Measurements from ENCODE around the gene LRMDA. TPM values are rescaled to one million over a fixed set of nuclear protein-coding genes. Genes with fewer than 3 reads are reported as not detected.

Gene LRMDA
- total and polyA plus RNA-seq, 2 of the 8 experiments (the other 6 are each of a cell fraction or from before 2014, with no cell fraction given): 0.86 to 2.8 TPM

GRCh38 chr10:76440426-76440825 is 1009.0 kb downstream of the LRMDA start:
- Histone ChIP-seq H2BK120ac (replicated peaks; ENCODE audit: low read depth, low read length) (no peak overlapping the region), H4K20me1 (replicated peaks in 1 of 2; ENCODE audit: control insufficient read depth in 1 of 2, insufficient read depth in 2 of 2, low read length in 2 of 2) (no peaks in the 10 kb centered on the region), H3K27ac (ENCODE audit: low read depth, low read length) (no peak overlapping the region), H4K91ac (replicated peaks; ENCODE audit: insufficient read length, low read length) (no peak overlapping the region), H3K23me2 (ENCODE audit: low read depth, low read length) (no peaks in the 10 kb centered on the region), H4K5ac (ENCODE audit: insufficient read length, low read depth, low read length) (no peak overlapping the region), H3K14ac (ENCODE audit: insufficient read length) (no peak overlapping the region), H3K9me3 (ENCODE audit: insufficient read depth in 2 of 2, low read depth in 1 of 2, low read length in 1 of 2) (no peaks in the 10 kb centered on the region), H3K4me3 (ENCODE audit: extremely low read depth in 1 of 4, insufficient read depth in 2 of 4, low read depth in 3 of 4, low read length in 4 of 4) (no peak overlapping the region), H3K4ac (replicated peaks; ENCODE audit: insufficient read length, low read depth, low read length) (no peak overlapping the region), H2BK5ac (ENCODE audit: low read depth, low read length) (no peak overlapping the region), H4K8ac (ENCODE audit: extremely low read depth, insufficient read depth, low read length) (no peak overlapping the region), H3K23ac (ENCODE audit: insufficient read length) (no peak overlapping the region), H2AFZ (ENCODE audit: low read length) (no peak overlapping the region), H3K4me1 (replicated peaks in 1 of 4; ENCODE audit: control insufficient read depth in 3 of 4, insufficient read depth in 4 of 4, low read length in 3 of 4) (no peaks in the 10 kb centered on the region), H2BK12ac (ENCODE audit: low read depth, low read length) (no peak overlapping the region), H3K27me3 (replicated peaks in 1 of 4; ENCODE audit: control insufficient read depth in 3 of 4, extremely low read depth in 1 of 4, insufficient read depth in 3 of 4, low read length in 3 of 4) (no peaks in the 10 kb centered on the region), H3K79me2 (ENCODE audit: control insufficient read depth in 1 of 2, insufficient read depth in 2 of 2, low read length in 2 of 2) (no peaks in the 10 kb centered on the region), H2AK5ac (ENCODE audit: low read depth, low read length) (no peak overlapping the region), H3K56ac (replicated peaks; ENCODE audit: insufficient read length, low read depth, low read length) (no peak overlapping the region), H2BK20ac (ENCODE audit: low read length) (no peak overlapping the region), H3K79me1 (ENCODE audit: low read depth, low read length) (no peaks in the 10 kb centered on the region), H2BK15ac (ENCODE audit: low read length) (no peak overlapping the region), H3K36me3 (ENCODE audit: control insufficient read depth in 2 of 4, insufficient read depth in 4 of 4, low read length in 3 of 4) (no peaks in the 10 kb centered on the region), H3K18ac (ENCODE audit: extremely low read depth, low read length) (no peak overlapping the region), H3K9ac (replicated peaks in 1 of 4; ENCODE audit: extremely low read depth in 1 of 4, low read depth in 3 of 4, low read length in 3 of 4) (no peak overlapping the region), H3K4me2 (ENCODE audit: insufficient read depth in 1 of 2, low read depth in 2 of 2, low read length in 2 of 2) (no peak overlapping the region)
- no peak for DNase-seq (ENCODE audit: low read depth in 1 of 2, low spot score in 2 of 2)
- CTCF ChIA-PET (ENCODE audit: partially characterized antibody): no interaction called here
- 89% methylated on average over 5 of the region's 5 CpGs; no CpG with 5 or more reads in 1 of the 2 experiments for WGBS, 2 experiments (ENCODE audit: extremely low coverage in 1 of 2, insufficient coverage in 1 of 2, insufficient read length in 1 of 2, insufficient replicate concordance in 2 of 2, low coverage in 1 of 2, low lambda C conversion rate in 2 of 2, missing lambda C conversion rate in 1 of 2)
- TF ChIP-seq ASH2L (IDR thresholded peaks at IDR 0.05; ENCODE audit: low read length) (no peak), POU5F1 (IDR thresholded peaks at IDR 0.05; ENCODE audit: low read depth, low read length) (no peak), CHD1 (IDR thresholded peaks at IDR 0.05; ENCODE audit: low read depth, low read length) (no peak), KDM4A (IDR thresholded peaks at IDR 0.05; ENCODE audit: low read depth, low read length, severe bottlenecking) (no peak), NRF1 (IDR thresholded peaks at IDR 0.05; ENCODE audit: low read depth, low read length) (no peak), POLR2AphosphoS5 (IDR thresholded peaks at IDR 0.05; ENCODE audit: low read depth, low read length) (no peak), BCL11A (IDR thresholded peaks at IDR 0.05; ENCODE audit: low read depth in 2 of 2, low read length in 2 of 2) (no peak), CBX5 (IDR thresholded peaks at IDR 0.05; ENCODE audit: low read depth, low read length) (no peak), SIRT6 (IDR thresholded peaks at IDR 0.05; ENCODE audit: low read length) (no peak), PHF8 (conservative IDR thresholded peaks at IDR 0.05; ENCODE audit: low read depth, low read length) (no peak)
- TF ChIP-seq, protein P1, sequence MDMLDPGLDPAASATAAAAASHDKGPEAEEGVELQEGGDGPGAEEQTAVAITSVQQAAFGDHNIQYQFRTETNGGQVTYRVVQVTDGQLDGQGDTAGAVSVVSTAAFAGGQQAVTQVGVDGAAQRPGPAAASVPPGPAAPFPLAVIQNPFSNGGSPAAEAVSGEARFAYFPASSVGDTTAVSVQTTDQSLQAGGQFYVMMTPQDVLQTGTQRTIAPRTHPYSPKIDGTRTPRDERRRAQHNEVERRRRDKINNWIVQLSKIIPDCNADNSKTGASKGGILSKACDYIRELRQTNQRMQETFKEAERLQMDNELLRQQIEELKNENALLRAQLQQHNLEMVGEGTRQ (IDR thresholded peaks at IDR 0.05; ENCODE audit: low read length): no peak
- TF ChIP-seq, protein P2, sequence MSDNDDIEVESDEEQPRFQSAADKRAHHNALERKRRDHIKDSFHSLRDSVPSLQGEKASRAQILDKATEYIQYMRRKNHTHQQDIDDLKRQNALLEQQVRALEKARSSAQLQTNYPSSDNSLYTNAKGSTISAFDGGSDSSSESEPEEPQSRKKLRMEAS (IDR thresholded peaks at IDR 0.05): no peak
- FAIRE-seq: no peak
- POLR2A ChIA-PET (ENCODE audit: partially characterized antibody): no interaction called here
